ENCODE results near the gene TERB1. TPM values are rescaled to one million over a fixed set of nuclear protein-coding genes. Genes with fewer than 3 reads are reported as not detected.

Gene TERB1
- total RNA-seq (2022; extraction: Qiagen RNA extraction) = not detected in 5 replicates

GRCh38 chr16:66801320-66802105 is at the start of gene TERB1:
TERB1 (minus strand) TSS chr16:66801584; CDS start chr16:66796798, 4,786 bp downstream.

GRCh38 chr16:66844342-66845079 is 43.1 kb upstream of the TERB1 start, which contains the start of gene CA7:
CA7 (plus strand) TSS chr16:66844414; CDS start chr16:66844488, 74 bp downstream.

GRCh38 chr16:66830422-66831404 is 29.3 kb upstream of the TERB1 start, which contains the start of gene NAE1:
NAE1 (minus strand) TSS chr16:66830976; CDS start chr16:66830899, 77 bp downstream.

GRCh38 chr16:66751303-66751991 is 49.9 kb downstream of the TERB1 start, which contains the start of gene DYNC1LI2:
DYNC1LI2 (minus strand) TSS chr16:66751609; CDS start chr16:66751591, 18 bp downstream.

Other genes starting within 250 kb of the TERB1 start
- gene CKLF, start 249.0 kb downstream of the TERB1 start, total RNA-seq (2022; extraction: Qiagen RNA extraction) = 66.9 to 76.0 TPM (median 71.3 TPM) in 5 replicates
- gene CMTM1, start 235.1 kb downstream of the TERB1 start, total RNA-seq (2022; extraction: Qiagen RNA extraction) = 0.49 to 1.8 TPM (median 1.1 TPM) in 5 replicates
- 0.15 TPM in 1 of 5 replicates, not detected in the others for gene CMTM2, start 222.1 kb downstream of the TERB1 start, total RNA-seq (2022; extraction: Qiagen RNA extraction)
- 85.6 to 94.6 TPM (median 92.5 TPM) in 5 replicates for gene CMTM3, start 196.9 kb downstream of the TERB1 start, total RNA-seq (2022; extraction: Qiagen RNA extraction)
- 21.2 to 37.2 TPM (median 33.0 TPM) in 5 replicates for gene CMTM4, start 104.8 kb downstream of the TERB1 start, total RNA-seq (2022; extraction: Qiagen RNA extraction)
- 41.2 to 52.7 TPM (median 48.3 TPM) in 5 replicates for gene DYNC1LI2, start 50.0 kb downstream of the TERB1 start, total RNA-seq (2022; extraction: Qiagen RNA extraction)
- gene NAE1, start 29.4 kb upstream of the TERB1 start, total RNA-seq (2022; extraction: Qiagen RNA extraction) = 63.5 to 74.9 TPM (median 66.4 TPM) in 5 replicates
- gene CA7, start 42.8 kb upstream of the TERB1 start, total RNA-seq (2022; extraction: Qiagen RNA extraction) = 0.08 TPM in 1 of 5 replicates, not detected in the others
- gene PDP2, start 78.9 kb upstream of the TERB1 start, total RNA-seq (2022; extraction: Qiagen RNA extraction) = 4.4 to 6.5 TPM (median 6.3 TPM) in 5 replicates
- 3.7 to 4.9 TPM (median 4.4 TPM) in 5 replicates for gene CDH16, start 117.3 kb upstream of the TERB1 start, total RNA-seq (2022; extraction: Qiagen RNA extraction)
- 27.6 to 46.6 TPM (median 39.4 TPM) in 5 replicates for gene RRAD, start 124.0 kb upstream of the TERB1 start, total RNA-seq (2022; extraction: Qiagen RNA extraction)
- gene CIAO2B, start 132.8 kb upstream of the TERB1 start, total RNA-seq (2022; extraction: Qiagen RNA extraction) = 148 to 193 TPM (median 178 TPM) in 5 replicates
- 29.3 to 37.6 TPM (median 32.1 TPM) in 5 replicates for gene CES2, start 133.9 kb upstream of the TERB1 start, total RNA-seq (2022; extraction: Qiagen RNA extraction)
- gene CES3, start 159.7 kb upstream of the TERB1 start, total RNA-seq (2022; extraction: Qiagen RNA extraction) = 2.3 to 3.6 TPM (median 2.4 TPM) in 5 replicates
- gene CES4A, start 187.0 kb upstream of the TERB1 start, total RNA-seq (2022; extraction: Qiagen RNA extraction) = 1.9 to 3.3 TPM (median 2.9 TPM) in 5 replicates
- gene CBFB, start 227.6 kb upstream of the TERB1 start, total RNA-seq (2022; extraction: Qiagen RNA extraction) = 43.4 to 64.6 TPM (median 52.4 TPM) in 5 replicates